Measurements from ENCODE around the gene UBE2Q2. TPM values are rescaled to one million over a fixed set of nuclear protein-coding genes. Genes with fewer than 3 reads are reported as not detected.
"Not testable (repeated sequence)": the region's sequence is repeated elsewhere in the genome, so short reads cannot be mapped to it uniquely, and the experiment has no call there.

Gene UBE2Q2
- 30.1 to 32.0 TPM (median 31.6 TPM) in 3 replicates for total RNA-seq

DNA sequence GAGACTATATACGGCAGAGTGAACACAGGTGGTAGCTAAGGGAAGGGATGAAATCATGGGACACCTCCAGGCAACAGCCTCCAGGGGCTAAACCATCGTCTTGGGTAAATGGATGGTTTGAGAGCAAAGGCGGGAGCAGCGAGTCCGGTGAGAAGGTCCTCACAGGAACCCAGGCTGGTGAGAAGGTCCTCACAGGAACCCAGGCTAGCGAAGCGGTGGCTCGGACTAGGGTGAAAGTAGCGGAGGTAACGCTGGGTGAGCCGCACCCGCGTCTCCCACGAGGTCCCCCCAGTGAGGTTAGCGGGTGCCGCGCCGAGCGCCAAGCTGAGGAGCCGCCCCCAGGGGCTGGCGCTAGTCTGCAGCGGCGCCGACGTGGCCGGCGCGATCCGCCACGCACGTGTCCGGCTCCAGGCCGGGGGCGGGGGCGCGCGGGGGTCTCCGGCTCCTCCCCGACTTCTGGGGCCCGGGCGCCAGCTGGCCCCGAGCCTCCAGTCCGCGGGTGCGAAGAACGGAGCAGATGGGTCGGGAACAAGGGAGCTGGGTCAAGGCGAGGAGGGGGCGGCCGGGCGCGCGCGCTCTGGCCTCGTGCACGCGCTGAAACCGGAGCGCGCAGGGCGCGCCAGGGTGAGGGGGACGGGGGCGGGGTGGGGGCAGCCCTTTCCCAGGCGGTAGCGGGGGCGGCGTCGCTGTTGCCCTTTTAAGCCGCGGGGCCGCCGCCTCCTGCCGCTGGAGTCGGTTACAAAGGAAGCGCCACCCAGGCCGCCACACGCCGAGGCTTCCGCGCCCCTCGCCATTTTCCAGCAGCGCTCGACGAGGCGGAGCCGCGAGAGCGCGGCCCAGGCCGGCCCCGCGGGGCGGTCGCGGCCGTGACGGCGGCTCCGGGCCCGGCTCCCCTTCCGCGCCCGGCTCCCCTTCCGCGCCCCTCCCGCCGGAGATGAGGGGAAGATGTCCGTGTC is at the start of gene UBE2Q2:
TSS of gene UBE2Q2 (plus strand) at position 726 of the 956 bp plus-strand sequence. CDS start at position 946, 220 bp downstream.
- Mint-ChIP-seq H3K36me3 (peaks cover 1% of the 10 kb centered on the region), H3K4me3 (peak within 1 kb of the TSS; percentile 94), H3K27me3 (ENCODE audit: low read depth) (peaks cover 2% of the 10 kb centered on the region), H3K27ac (peak within 1 kb of the TSS; percentile 96), H3K9me3 (no peaks in the 10 kb centered on the region), H3K4me1 (peaks cover 44% of the 10 kb centered on the region)
- TF ChIP-seq, protein P1, sequence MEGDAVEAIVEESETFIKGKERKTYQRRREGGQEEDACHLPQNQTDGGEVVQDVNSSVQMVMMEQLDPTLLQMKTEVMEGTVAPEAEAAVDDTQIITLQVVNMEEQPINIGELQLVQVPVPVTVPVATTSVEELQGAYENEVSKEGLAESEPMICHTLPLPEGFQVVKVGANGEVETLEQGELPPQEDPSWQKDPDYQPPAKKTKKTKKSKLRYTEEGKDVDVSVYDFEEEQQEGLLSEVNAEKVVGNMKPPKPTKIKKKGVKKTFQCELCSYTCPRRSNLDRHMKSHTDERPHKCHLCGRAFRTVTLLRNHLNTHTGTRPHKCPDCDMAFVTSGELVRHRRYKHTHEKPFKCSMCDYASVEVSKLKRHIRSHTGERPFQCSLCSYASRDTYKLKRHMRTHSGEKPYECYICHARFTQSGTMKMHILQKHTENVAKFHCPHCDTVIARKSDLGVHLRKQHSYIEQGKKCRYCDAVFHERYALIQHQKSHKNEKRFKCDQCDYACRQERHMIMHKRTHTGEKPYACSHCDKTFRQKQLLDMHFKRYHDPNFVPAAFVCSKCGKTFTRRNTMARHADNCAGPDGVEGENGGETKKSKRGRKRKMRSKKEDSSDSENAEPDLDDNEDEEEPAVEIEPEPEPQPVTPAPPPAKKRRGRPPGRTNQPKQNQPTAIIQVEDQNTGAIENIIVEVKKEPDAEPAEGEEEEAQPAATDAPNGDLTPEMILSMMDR (IDR thresholded peaks at IDR 0.05; ENCODE audit: unreplicated experiment): no peak
- DNase-seq (ENCODE audit: low spot score in 2 of 2, unreplicated experiment in 2 of 2): peak; percentile 49 to 70

DNA sequence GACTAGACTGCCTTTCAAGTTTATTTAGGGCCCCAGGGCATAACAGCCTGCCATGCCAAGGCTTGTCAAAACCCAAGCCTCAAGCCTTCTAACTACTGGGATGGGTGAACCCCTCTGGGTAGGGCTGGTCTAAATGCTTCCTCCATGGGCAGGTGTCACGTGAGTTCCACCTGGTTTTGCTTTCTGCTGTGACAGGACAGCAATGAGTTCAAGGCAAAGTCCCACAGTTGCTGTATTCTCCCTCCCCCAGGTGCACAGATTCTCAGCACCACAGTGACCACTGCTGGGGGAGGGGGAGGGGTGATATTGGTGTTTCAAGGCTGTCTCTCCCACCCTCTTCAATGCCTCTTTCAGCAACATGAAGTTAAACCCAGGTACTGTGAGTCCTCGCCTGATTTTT is 46.9 kb upstream of the UBE2Q2 start:
- no peak for DNase-seq (ENCODE audit: low spot score in 2 of 2, unreplicated experiment in 2 of 2)
- peaks cover under 1% of the 10 kb centered on the region for H3K4me1 Mint-ChIP-seq
- no peaks in the 10 kb centered on the region for H3K36me3 Mint-ChIP-seq
- TF ChIP-seq, protein P1 (IDR thresholded peaks at IDR 0.05; ENCODE audit: unreplicated experiment): no peak
- H3K9me3 Mint-ChIP-seq: no peaks in the 10 kb centered on the region
- peaks cover 38% of the 10 kb centered on the region for H3K27me3 Mint-ChIP-seq (ENCODE audit: low read depth)
- H3K27ac Mint-ChIP-seq: no peak overlapping the region
- no peak overlapping the region for H3K4me3 Mint-ChIP-seq

GRCh38 chr15:75797146-75797545 is 46.1 kb upstream of the UBE2Q2 start:
- not testable (repeated sequence) for H3K36me3 Mint-ChIP-seq; H3K27ac Mint-ChIP-seq; H3K4me1 Mint-ChIP-seq; H3K4me3 Mint-ChIP-seq; H3K9me3 Mint-ChIP-seq; DNase-seq (ENCODE audit: low spot score in 2 of 2, unreplicated experiment in 2 of 2)
- peaks cover 45% of the 10 kb centered on the region for H3K27me3 Mint-ChIP-seq (ENCODE audit: low read depth)

DNA sequence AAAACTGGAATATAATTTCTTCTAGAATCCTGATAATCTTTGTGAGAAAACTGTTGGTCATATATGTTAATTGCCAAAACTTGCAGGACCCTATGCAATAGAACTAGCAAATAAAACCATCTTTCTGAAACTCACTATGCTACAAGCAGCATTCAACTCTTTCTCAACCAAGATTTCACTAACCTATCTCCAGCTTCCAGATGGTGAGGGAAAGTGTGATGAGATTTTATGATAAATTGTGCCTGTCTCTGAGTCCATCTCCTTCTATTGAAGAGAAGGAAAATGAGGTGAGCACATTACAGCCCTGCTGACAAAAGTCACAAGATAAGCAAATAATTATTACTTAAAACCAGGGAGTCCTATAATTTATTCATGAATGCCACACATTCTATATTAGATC is 44.1 kb upstream of the UBE2Q2 start:
- TF ChIP-seq, protein P1 (IDR thresholded peaks at IDR 0.05; ENCODE audit: unreplicated experiment): no peak

DNA sequence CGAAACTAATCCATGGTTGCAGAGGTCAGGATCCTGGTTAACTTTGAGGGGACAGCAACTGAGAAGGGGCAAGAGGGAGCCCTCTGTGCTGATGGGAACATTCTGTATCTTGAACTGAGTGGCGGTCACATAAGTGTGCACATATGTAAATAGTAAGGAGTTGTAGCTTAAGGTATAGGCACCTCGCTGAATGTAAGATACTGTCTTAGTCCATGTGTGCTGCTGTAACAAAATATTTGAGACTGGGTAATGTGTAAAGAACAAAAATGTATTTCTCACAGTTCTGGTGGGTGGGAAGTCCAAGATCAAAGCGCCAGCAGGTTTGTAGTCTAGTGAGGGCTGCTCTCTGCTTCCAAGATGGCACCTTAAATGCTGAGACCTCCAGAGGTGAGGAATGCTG is 42.8 kb upstream of the UBE2Q2 start:
- not testable (repeated sequence) for H3K36me3 Mint-ChIP-seq; H3K4me3 Mint-ChIP-seq; DNase-seq (ENCODE audit: low spot score in 2 of 2, unreplicated experiment in 2 of 2); H3K27ac Mint-ChIP-seq; H3K4me1 Mint-ChIP-seq; H3K9me3 Mint-ChIP-seq
- H3K27me3 Mint-ChIP-seq (ENCODE audit: low read depth): peaks cover 46% of the 10 kb centered on the region

More for the DNA sequence above, 44.1 kb upstream of the UBE2Q2 start:
- no peaks in the 10 kb centered on the region for H3K9me3 Mint-ChIP-seq
- no peak overlapping the region for H3K27ac Mint-ChIP-seq
- H3K4me3 Mint-ChIP-seq: no peak overlapping the region
- peaks cover 46% of the 10 kb centered on the region for H3K27me3 Mint-ChIP-seq (ENCODE audit: low read depth)
- H3K36me3 Mint-ChIP-seq: no peaks in the 10 kb centered on the region
- DNase-seq (ENCODE audit: low spot score in 2 of 2, unreplicated experiment in 2 of 2): no peak
- peaks cover 4% of the 10 kb centered on the region for H3K4me1 Mint-ChIP-seq

DNA sequence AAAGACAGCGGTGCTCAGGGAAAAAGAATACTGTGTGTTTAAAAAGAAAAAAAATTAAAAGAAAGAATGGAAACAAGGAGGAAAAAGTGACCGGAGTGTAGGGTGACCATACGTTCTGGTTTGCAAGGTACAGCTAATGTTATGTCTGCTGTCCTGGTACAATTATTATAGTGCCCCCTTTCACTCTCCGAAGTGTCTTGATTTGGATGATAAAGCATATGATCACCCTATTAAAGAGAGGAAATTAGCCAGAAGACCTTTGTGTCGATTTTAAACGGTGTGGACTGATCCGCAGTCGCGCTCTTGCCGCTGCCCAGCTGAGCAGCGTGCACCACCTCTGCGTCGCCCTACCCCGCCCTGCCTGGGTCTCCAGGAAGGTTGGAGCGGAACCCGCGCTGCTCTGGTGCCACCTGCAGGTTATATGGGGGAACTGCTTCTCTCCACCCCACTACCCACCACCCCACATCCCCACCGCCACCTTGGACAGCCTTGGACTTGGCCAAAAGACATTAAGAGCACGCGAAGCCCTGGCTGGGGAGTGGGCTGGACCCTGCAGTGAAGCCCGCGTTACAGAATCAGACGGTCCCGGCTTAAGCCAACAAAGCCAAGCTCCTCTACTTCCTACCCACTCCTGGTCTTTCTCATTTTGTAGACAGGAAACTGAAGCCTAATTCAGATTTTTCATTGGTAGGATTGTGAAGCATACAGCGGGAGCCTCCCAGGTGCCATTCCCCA is 41.2 kb upstream of the UBE2Q2 start:
- DNase-seq (ENCODE audit: low spot score in 2 of 2, unreplicated experiment in 2 of 2): peak; percentile 74 to 89
- Mint-ChIP-seq H3K4me3 (peak overlapping the region; percentile 67), H3K27ac (no peak overlapping the region), H3K27me3 (ENCODE audit: low read depth) (peaks cover 52% of the 10 kb centered on the region), H3K4me1 (peaks cover 4% of the 10 kb centered on the region), H3K9me3 (no peaks in the 10 kb centered on the region), H3K36me3 (no peaks in the 10 kb centered on the region)
- TF ChIP-seq, protein P1 (IDR thresholded peaks at IDR 0.05; ENCODE audit: unreplicated experiment): peak; percentile 87

DNA sequence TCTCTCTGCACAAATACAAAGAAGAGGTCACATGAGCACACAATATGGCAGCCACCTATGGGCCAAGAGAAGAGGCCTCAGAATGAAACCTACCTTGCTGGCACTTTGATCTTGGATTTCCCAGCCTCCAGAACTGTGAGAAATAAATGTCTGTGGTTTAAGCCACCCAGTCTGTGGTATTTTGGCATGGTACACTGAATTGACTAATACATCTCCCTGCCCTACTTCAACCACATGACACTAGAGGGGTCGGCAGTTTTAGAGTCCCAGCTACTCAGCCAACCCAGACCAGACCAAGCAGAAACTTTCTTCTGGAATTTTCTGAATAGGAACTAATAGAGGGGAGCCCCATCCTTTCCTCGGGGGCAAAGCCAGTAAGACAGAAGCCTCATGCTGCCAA is 35.8 kb upstream of the UBE2Q2 start:
- H3K4me1 Mint-ChIP-seq; H3K27ac Mint-ChIP-seq; DNase-seq (ENCODE audit: low spot score in 2 of 2, unreplicated experiment in 2 of 2); H3K9me3 Mint-ChIP-seq; H3K4me3 Mint-ChIP-seq; H3K36me3 Mint-ChIP-seq: not testable (repeated sequence)
- H3K27me3 Mint-ChIP-seq (ENCODE audit: low read depth): peaks cover 12% of the 10 kb centered on the region

- not testable (repeated sequence) for H3K4me3 Mint-ChIP-seq
These were observed 35.2 kb upstream of the UBE2Q2 start for GRCh38 chr15:75808009-75808408.

More at GRCh38 chr15:75808009-75808408, 35.2 kb upstream of the UBE2Q2 start:
- H3K27ac Mint-ChIP-seq; H3K9me3 Mint-ChIP-seq; H3K36me3 Mint-ChIP-seq; H3K4me1 Mint-ChIP-seq; H3K27me3 Mint-ChIP-seq (ENCODE audit: low read depth); DNase-seq (ENCODE audit: low spot score in 2 of 2, unreplicated experiment in 2 of 2): not testable (repeated sequence)
